KOPT-K1 (cell line): ENCODE results near the gene SLC44A5.

Experiments
- H3K27ac ChIP-seq: fragments of 200-600 bp; sonication (generic); 2 replicates; pipeline ENCODE4 v1.5.1; 2016; ENCODE audit warnings: antibody characterized with exemption, mild to moderate bottlenecking, low read depth, low read length; ENCODE audit not compliant: poor library complexity, severe bottlenecking
- H3K36me3 ChIP-seq: fragments of 200-600 bp; sonication (generic); 2 replicates; pipeline ENCODE4 v1.5.1; 2017; ENCODE audit warnings: antibody characterized with exemption, mild to moderate bottlenecking, low read length, moderate library complexity; ENCODE audit not compliant: insufficient read depth
- H3K9me3 ChIP-seq: fragments of 200-600 bp; sonication (generic); 2 replicates; pipeline ENCODE4 v1.5.1; 2017; ENCODE audit warnings: antibody characterized with exemption, low read length, mild to moderate bottlenecking; ENCODE audit not compliant: insufficient read depth, poor library complexity, severe bottlenecking

SLC44A5 gene

DNA sequence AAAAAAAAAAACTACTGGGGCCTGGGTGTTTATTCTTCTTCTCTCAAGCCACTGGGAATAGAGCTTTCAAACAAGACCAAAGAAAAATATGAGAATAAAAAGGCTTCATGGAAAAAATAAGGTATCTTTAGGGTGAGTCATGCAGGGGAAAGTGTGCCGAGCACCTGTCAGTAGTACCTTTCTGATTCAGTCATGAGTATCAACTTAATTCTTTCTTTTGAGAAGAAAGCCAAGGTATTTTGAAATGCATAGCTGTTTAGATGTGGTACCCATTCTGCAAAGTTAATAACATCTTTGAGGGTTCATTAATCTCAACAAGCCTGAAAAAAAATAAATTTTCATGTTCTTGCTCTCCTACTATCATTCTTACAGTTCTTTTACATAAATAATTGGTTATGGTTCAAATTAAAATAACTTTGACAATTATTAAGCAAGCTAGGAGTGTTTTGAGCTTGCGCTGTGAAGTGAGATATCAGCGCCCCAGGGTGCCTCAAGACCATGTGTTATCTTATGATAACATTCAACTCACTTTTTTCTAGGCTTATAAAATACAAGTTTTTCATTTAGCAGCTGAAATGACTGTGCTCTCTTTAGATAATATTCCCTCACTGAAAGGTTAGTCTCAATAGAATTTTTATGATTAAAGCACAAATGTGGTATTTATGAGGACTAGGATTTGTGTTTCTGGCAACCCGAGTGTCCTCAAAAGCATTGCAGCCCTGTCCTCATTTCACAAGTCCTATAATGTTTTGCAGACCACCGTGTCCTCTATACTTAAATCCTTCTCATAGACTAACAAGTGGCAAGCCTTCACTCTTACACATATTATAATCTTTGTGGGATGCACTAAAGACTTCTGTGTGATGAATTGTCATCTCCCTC lies 138.6 kb downstream of the SLC44A5 start:
- Histone ChIP-seq H3K27ac (no peak overlapping the region), H3K9me3 (no peaks in the 10 kb centered on the region), H3K36me3 (no peaks in the 10 kb centered on the region)

GRCh38 chr1:75471252-75471651 lies 139.7 kb downstream of the SLC44A5 start:
- Histone ChIP-seq H3K36me3 (no peaks in the 10 kb centered on the region), H3K9me3 (no peaks in the 10 kb centered on the region), H3K27ac (no peak overlapping the region)

GRCh38 chr1:75470448-75470847 lies 140.5 kb downstream of the SLC44A5 start:
- Histone ChIP-seq H3K36me3 (no peaks in the 10 kb centered on the region), H3K27ac (no peak overlapping the region), H3K9me3 (no peaks in the 10 kb centered on the region)

GRCh38 chr1:75469586-75470173 lies 141.2 kb downstream of the SLC44A5 start:
- Histone ChIP-seq H3K9me3 (no peaks in the 10 kb centered on the region), H3K36me3 (no peaks in the 10 kb centered on the region), H3K27ac (no peak overlapping the region)

DNA sequence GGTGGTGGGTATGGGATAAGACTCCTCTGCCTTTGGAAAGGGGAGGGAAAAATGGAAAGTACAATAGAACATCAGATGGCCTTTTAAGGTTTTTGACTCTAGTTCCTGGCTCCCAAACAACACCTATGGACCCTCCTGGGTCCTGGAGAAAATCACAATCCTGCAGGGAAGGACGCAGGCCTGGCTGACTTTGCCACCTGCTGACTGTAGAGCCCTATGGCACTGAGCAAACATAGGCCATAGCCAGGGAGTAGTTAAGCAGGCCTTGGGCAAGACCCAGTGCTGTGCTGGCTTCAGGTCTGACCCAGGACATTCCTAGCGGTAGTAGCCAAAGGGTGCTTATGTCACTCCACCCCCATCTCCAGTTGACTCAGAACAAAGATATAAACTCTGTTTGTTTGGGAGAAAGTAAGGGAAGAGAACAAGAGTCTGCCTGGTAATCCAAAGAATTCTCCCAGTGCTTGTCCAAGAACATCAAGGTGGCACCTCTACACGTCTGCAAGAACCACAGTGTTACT lies 149.0 kb downstream of the SLC44A5 start:
- H3K36me3 ChIP-seq = no peaks in the 10 kb centered on the region
- H3K9me3 ChIP-seq = no peaks in the 10 kb centered on the region
- no peak overlapping the region for H3K27ac ChIP-seq

DNA sequence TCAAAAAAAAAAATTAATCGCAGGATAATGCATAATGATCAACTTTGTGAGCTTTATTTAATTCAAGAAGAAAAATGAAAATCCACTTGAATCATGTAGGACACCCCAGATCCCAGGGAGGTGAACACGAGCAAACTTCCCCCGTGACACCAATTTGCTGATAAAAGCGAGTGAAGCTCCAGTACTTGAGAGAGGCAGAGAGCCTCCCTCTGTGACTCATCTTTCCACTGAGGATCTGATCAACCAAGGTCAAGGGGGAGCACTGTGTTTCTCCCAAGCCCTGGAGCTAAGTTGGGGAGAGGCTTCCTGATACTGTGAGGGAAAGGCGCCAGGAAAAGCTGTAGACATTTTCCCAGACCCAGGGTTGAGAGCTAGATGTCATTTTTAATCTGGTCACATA lies 160.9 kb downstream of the SLC44A5 start:
- Histone ChIP-seq H3K36me3 (no peaks in the 10 kb centered on the region), H3K9me3 (no peaks in the 10 kb centered on the region), H3K27ac (no peak overlapping the region)

GRCh38 chr1:75444220-75444619 lies 166.7 kb downstream of the SLC44A5 start:
- H3K27ac ChIP-seq = no peak overlapping the region
- H3K9me3 ChIP-seq = no peaks in the 10 kb centered on the region
- H3K36me3 ChIP-seq = no peaks in the 10 kb centered on the region

DNA sequence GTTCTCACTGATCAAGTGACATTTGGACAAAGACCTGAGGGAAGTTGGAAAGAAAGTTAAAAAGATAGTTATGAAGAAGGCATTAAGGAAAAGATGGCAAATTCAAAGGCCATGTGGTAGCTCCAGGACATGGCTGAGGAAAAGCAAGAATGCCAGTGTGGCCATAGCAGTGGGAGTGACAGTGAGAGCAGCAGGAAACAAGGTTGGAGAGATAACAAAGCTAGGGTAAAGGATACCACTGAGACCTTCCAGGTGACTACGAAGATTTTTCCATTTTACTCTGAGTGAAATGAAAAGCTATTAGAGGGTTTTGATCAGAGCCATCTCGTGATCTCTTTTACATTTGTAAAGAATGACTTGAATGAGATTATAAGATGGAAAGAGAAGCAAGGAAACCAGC lies 170.6 kb downstream of the SLC44A5 start:
- Histone ChIP-seq H3K36me3 (no peaks in the 10 kb centered on the region), H3K9me3 (no peaks in the 10 kb centered on the region), H3K27ac (no peak overlapping the region)

DNA sequence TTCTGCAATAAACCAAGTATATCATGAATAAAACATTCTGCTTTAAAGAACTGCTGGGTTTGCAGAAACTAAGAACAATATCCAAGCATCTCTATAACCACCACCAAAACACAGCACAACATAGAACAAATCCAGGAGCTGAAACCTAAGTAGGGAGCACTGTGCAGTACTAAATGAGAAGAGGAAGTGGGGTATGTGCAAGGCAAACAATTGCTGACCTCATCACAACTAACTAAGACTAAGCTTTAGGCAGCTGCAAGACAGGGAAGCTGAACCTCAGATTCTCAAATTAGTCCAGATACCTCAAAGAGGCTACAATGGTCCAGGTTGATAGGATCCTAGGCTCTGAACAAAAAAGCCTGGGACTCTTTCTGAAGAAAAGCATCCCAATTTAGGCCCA lies 172.6 kb downstream of the SLC44A5 start:
- H3K9me3 ChIP-seq = no peaks in the 10 kb centered on the region
- no peak overlapping the region for H3K27ac ChIP-seq
- H3K36me3 ChIP-seq = no peaks in the 10 kb centered on the region

GRCh38 chr1:75431843-75432242 lies 179.1 kb downstream of the SLC44A5 start:
- Histone ChIP-seq H3K9me3 (no peaks in the 10 kb centered on the region), H3K36me3 (no peaks in the 10 kb centered on the region), H3K27ac (no peak overlapping the region)

- H3K27ac ChIP-seq = no peak overlapping the region
- H3K36me3 ChIP-seq = no peaks in the 10 kb centered on the region
- no peaks in the 10 kb centered on the region for H3K9me3 ChIP-seq
Measured at GRCh38 chr1:75430526-75430925, 180.4 kb downstream of the SLC44A5 start.

- H3K27ac ChIP-seq = no peak overlapping the region
- H3K36me3 ChIP-seq = no peaks in the 10 kb centered on the region
- H3K9me3 ChIP-seq = no peaks in the 10 kb centered on the region
Measured at GRCh38 chr1:75426688-75427087, 184.2 kb downstream of the SLC44A5 start.

- Histone ChIP-seq H3K27ac (no peak overlapping the region), H3K36me3 (no peaks in the 10 kb centered on the region), H3K9me3 (no peaks in the 10 kb centered on the region)
Measured at GRCh38 chr1:75425001-75425650, 185.8 kb downstream of the SLC44A5 start.

DNA sequence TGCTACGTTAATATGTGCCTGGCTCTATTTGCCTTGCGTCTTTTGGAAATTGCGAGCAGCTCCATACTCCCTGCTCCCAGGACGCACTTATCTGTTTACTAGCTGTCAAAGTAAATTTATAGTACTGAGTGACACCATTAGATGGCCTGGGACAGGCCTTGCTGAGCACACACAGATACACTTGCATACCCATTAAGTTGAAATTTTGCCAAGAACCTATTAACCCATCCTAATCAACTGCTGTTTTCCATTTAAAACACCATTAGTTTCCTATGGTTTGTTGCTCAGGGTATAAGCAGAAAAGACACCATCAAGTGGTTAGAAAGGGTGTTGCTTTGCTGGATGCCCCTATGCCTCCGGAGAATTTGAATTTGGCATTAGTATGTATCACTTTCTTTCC lies 187.3 kb downstream of the SLC44A5 start:
- no peaks in the 10 kb centered on the region for H3K36me3 ChIP-seq
- H3K27ac ChIP-seq = no peak overlapping the region
- no peaks in the 10 kb centered on the region for H3K9me3 ChIP-seq

DNA sequence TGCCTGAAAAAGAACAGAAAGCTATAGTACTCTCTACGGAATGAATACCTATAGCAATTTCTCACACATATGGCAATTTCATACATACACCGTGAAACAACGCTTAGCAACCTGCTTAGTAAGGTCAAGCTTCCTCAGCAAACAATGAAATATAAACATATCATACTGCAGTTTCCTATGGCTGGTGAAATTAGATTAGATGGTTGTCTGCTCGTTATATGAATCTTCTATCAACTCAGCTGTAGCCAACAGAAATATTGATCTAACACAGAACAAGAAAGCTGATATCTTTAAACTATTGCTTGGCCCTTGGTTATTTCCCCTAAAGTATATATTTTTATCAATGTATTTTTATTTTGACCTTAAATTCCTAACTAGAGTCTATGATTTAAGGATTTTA lies 187.8 kb downstream of the SLC44A5 start:
- no peaks in the 10 kb centered on the region for H3K36me3 ChIP-seq
- H3K9me3 ChIP-seq = no peaks in the 10 kb centered on the region
- H3K27ac ChIP-seq = no peak overlapping the region
